K562 (cell line): ENCODE data around the gene TRIM68. TPM values are rescaled to one million over a fixed set of nuclear protein-coding genes. Genes with fewer than 3 reads are reported as not detected.

Source experiments
- ATAC-seq: fragments of 200-7000 bp; cut with Tn5 transposase; 3 replicates; pipeline ENCODE4 v1.9.1; 2020; ENCODE audit warnings: moderate library complexity
- BruUV-seq: library from RNA; stranded (reverse); fragments of 400-500 nt; replicated peaks from 2 replicates; lab custom pipeline; 2021; lab: Mats Ljungman, UMichigan
- CTCF ChIA-PET: fragments of 300-600 bp; formaldehyde crosslinking; extraction: SDS; loops from one replicate; lab custom pipeline; 2021; ENCODE audit warnings: low intra/inter-chr PET ratio; lab: Yijun Ruan, JAX
- POLR2A ChIA-PET: fragments of 300-600, 350-650 bp; sonication (Branson Sonifier 250); formaldehyde crosslinking; extraction: SDS; loops from one replicate; lab custom pipeline; 2021; ENCODE audit warnings: antibody characterized with exemption, inconsistent platforms; lab: Yijun Ruan, JAX
- DNase-seq, 4 experiments: peaks; one replicate each; pipeline versions ENCODE4 v3.0.0 to v3.0.0-alpha.2; 2011 to 2018; ENCODE audit warnings: low spot score in 3 of 4, mixed read lengths in 3 of 4; ENCODE audit errors: extremely low read depth in 1 of 4
- FAIRE-seq: peaks from 2 replicates; lab custom pipeline; 2011; peaks lifted over from hg19 to GRCh38; lab: Jason Lieb, UNC
- H2AFZ ChIP-seq: 2 replicates; pipeline ENCODE4 v1.6.0; 2011; ENCODE audit warnings: low read depth, low read length, control low read depth, inconsistent platforms
- H3K27ac ChIP-seq: fragments of 200-600 bp; 3 replicates; pipeline ENCODE4 v1.8.0; 2011; ENCODE audit warnings: low read depth, mild to moderate bottlenecking, control low read depth, inconsistent platforms, low read length, moderate library complexity, mixed read lengths; ENCODE audit errors: extremely low read depth
- H3K27me3 ChIP-seq, 2 experiments: fragments of 300-600 bp in 1 of 2; 2 replicates in 1 of 2; 3 replicates in 1 of 2; pipeline versions ENCODE4 v1.6.0 to v1.8.0; 2011; ENCODE audit warnings: inconsistent platforms in 2 of 2, low read length in 2 of 2, mild to moderate bottlenecking in 1 of 2, mixed read lengths in 1 of 2, moderate library complexity in 1 of 2; ENCODE audit not compliant: control insufficient read depth in 2 of 2, insufficient read depth in 2 of 2
- H3K36me3 ChIP-seq: fragments of 300-600 bp; 3 replicates; pipeline ENCODE4 v1.8.0; 2011; ENCODE audit warnings: mild to moderate bottlenecking, low read length, inconsistent platforms; ENCODE audit not compliant: control insufficient read depth, insufficient read depth
- H3K4me1 ChIP-seq, 2 experiments: fragments of 200-600 bp in 1 of 2; replicated peaks in 1 of 2; 2 replicates in 1 of 2; 3 replicates in 1 of 2; pipeline versions ENCODE4 v1.5.1 to v1.8.0; 2011; ENCODE audit warnings: inconsistent platforms in 2 of 2, low read length in 2 of 2, mild to moderate bottlenecking in 1 of 2, mixed read lengths in 1 of 2, moderate library complexity in 1 of 2; ENCODE audit not compliant: control insufficient read depth in 2 of 2, insufficient read depth in 2 of 2
- H3K4me2 ChIP-seq: 2 replicates; pipeline ENCODE4 v1.6.1; 2011; ENCODE audit warnings: low read length, control low read depth, inconsistent platforms, mixed read lengths; ENCODE audit not compliant: insufficient read depth
- H3K4me3 ChIP-seq: fragments of 200-600 bp; sonication (generic), shearing (Covaris generic); 2 replicates; pipeline ENCODE4 v1.5.1; 2016; ENCODE audit warnings: control low read depth, inconsistent platforms
- H3K79me2 ChIP-seq: fragments of 200-600 bp; 3 replicates; pipeline ENCODE4 v1.8.0; 2011; ENCODE audit warnings: low read length, inconsistent platforms; ENCODE audit not compliant: control insufficient read depth, insufficient read depth
- H3K9ac ChIP-seq, 2 experiments: 2 replicates each; pipeline versions ENCODE4 v1.6.0 to v1.6.1; 2011; ENCODE audit warnings: low read depth in 2 of 2, low read length in 2 of 2, control low read depth in 1 of 2, inconsistent platforms in 1 of 2, mild to moderate bottlenecking in 1 of 2, mixed read lengths in 1 of 2; ENCODE audit not compliant: insufficient read depth in 1 of 2
- H3K9me1 ChIP-seq: one replicate; pipeline ENCODE4 v1.6.0; 2011; ENCODE audit warnings: inconsistent platforms, mild to moderate bottlenecking, low read length, moderate library complexity; ENCODE audit not compliant: control insufficient read depth, insufficient read depth
- H3K9me3 ChIP-seq: replicated peaks from 2 replicates; pipeline ENCODE4 v1.5.1; 2011; ENCODE audit warnings: low read depth, low read length, inconsistent platforms; ENCODE audit not compliant: control insufficient read depth, insufficient read depth
- H4K20me1 ChIP-seq: replicated peaks from 2 replicates; pipeline ENCODE4 v1.6.1; 2011; ENCODE audit warnings: low read length, inconsistent platforms, mixed read lengths; ENCODE audit not compliant: control insufficient read depth, insufficient read depth
- CBFA2T3 ChIP-seq: fragments of 450-650 bp; IDR thresholded peaks from 2 replicates; pipeline ENCODE4 v1.6.1; 2017
- DDX20 ChIP-seq: fragments of 450-650 bp; IDR thresholded peaks from 2 replicates; pipeline ENCODE4 v1.6.1; 2016; ENCODE audit warnings: missing genetic modification characterization, low read depth, mild to moderate bottlenecking, missing compliant biosample characterization, moderate library complexity
- MEF2A ChIP-seq: IDR thresholded peaks from 2 replicates; pipeline ENCODE4 v1.6.1; 2011; ENCODE audit warnings: low read depth, mild to moderate bottlenecking, low read length, moderate library complexity; ENCODE audit not compliant: control insufficient read depth
- NFYB ChIP-seq: IDR thresholded peaks from 2 replicates; pipeline ENCODE4 v1.6.1; 2011; ENCODE audit warnings: mild to moderate bottlenecking, moderate library complexity; ENCODE audit not compliant: insufficient read length; ENCODE audit errors: extremely low read depth
- WGBS: fragments of 100-300 bp; shearing (Covaris generic); methylation state at CpG from one replicate; pipeline ENCODE4 v1.1.6; 2016; ENCODE audit warnings: low coverage, mixed read lengths; ENCODE audit not compliant: insufficient coverage; ENCODE audit errors: missing lambda C conversion rate; 5-methylcytosine and 5-hydroxymethylcytosine counted together
- in situ Hi-C: fragments of 300-500 bp; cut with MboI; formaldehyde crosslinking; loops from 4 replicates; pipeline ENCODE4 v1.15.0; 2018; ENCODE audit warnings: inconsistent platforms, mixed read lengths
- intact Hi-C: fragments of 100-400 bp; cut with micrococcal nuclease; formaldehyde crosslinking; loops from 2 replicates; pipeline ENCODE4 v1.14.2; 2022
- polyA plus RNA-seq, 8 experiments: library from polyadenylated mRNA; depleted of rRNA in 4 of 8; stranded (reverse) in 5 of 8; unstranded in 3 of 8; fragments of >200 nt; fragmentation: Nextera tagmentation in 2 of 8; fragmentation: Illumina TruSeq in 1 of 8; extraction: Ambion mirVana in 2 of 8; extraction: Trizol in 1 of 8; gene quantifications; 2 replicates each; pipeline versions ENCODE4 v1.2.1 to v1.2.3, GENCODE V29; 2011 to 2014; ENCODE audit warnings: inconsistent platforms in 1 of 8, missing spikeins in 1 of 8
- total RNA-seq, 7 experiments: library from RNA; depleted of rRNA in 6 of 7; stranded (reverse); fragments of >200 nt in 6 of 7; fragmentation: Illumina TruSeq in 2 of 7; extraction: Trizol in 2 of 7; gene quantifications; 2 replicates each; pipeline versions ENCODE4 v1.2.1 to v1.2.3, GENCODE V29; 2011 to 2021; ENCODE audit warnings: low replicate concordance in 1 of 7
- TF ChIP-seq, protein P1 (sequence below), 2 experiments: fragments of 450-650 bp in 1 of 2; IDR thresholded peaks; 2 replicates each; pipeline ENCODE4 v1.6.1; 2011 to 2017; ENCODE audit warnings: low read depth in 2 of 2, antibody characterized with exemption in 1 of 2, borderline replicate concordance in 1 of 2, low read length in 1 of 2, mild to moderate bottlenecking in 1 of 2, mixed read lengths in 1 of 2; ENCODE audit not compliant: control insufficient read depth in 1 of 2

Gene TRIM68
- total and polyA plus RNA-seq, 9 of the 15 experiments (the other 6 are each of a cell fraction or from before 2014, with no cell fraction given) = 5.2 to 10.9 (median 7.9) TPM

DNA sequence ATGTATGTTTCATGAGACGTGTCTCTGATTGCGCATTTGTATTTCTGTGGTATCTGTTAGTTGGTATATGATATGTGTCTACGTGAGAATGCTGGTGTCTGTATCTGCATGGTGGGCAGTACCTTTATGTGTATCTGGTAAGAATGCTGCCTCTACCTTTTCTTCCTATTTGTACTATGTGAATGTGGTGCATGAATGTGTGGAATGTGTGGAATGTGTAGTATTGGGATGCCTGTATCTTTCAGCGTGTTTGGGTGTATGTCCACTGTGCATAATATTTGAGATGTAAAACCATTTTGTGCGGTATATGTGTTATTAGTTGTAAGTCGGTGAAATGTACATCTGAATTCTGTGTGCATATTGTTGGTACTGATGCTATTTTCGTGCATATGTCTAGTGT is 33.5 kb upstream of the TRIM68 start (continued):
- TF ChIP-seq, protein P1, sequence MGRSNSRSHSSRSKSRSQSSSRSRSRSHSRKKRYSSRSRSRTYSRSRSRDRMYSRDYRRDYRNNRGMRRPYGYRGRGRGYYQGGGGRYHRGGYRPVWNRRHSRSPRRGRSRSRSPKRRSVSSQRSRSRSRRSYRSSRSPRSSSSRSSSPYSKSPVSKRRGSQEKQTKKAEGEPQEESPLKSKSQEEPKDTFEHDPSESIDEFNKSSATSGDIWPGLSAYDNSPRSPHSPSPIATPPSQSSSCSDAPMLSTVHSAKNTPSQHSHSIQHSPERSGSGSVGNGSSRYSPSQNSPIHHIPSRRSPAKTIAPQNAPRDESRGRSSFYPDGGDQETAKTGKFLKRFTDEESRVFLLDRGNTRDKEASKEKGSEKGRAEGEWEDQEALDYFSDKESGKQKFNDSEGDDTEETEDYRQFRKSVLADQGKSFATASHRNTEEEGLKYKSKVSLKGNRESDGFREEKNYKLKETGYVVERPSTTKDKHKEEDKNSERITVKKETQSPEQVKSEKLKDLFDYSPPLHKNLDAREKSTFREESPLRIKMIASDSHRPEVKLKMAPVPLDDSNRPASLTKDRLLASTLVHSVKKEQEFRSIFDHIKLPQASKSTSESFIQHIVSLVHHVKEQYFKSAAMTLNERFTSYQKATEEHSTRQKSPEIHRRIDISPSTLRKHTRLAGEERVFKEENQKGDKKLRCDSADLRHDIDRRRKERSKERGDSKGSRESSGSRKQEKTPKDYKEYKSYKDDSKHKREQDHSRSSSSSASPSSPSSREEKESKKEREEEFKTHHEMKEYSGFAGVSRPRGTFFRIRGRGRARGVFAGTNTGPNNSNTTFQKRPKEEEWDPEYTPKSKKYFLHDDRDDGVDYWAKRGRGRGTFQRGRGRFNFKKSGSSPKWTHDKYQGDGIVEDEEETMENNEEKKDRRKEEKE (IDR thresholded peaks at IDR 0.05; ENCODE audit: borderline replicate concordance in 1 of 2, control insufficient read depth in 1 of 2, low read depth in 2 of 2, low read length in 1 of 2) = no peak
- TF ChIP-seq NFYB (no peak), MEF2A (no peak)

DNA sequence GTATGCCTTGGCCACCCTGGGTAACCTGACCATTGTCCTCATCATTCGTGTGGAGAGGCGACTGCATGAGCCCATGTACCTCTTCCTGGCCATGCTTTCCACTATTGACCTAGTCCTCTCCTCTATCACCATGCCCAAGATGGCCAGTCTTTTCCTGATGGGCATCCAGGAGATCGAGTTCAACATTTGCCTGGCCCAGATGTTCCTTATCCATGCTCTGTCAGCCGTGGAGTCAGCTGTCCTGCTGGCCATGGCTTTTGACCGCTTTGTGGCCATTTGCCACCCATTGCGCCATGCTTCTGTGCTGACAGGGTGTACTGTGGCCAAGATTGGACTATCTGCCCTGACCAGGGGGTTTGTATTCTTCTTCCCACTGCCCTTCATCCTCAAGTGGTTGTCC is 31.9 kb upstream of the TRIM68 start:
- FAIRE-seq = no peak
- H2AFZ ChIP-seq = no peak overlapping the region
- no peaks in the 10 kb centered on the region for H3K79me2 ChIP-seq
- in situ Hi-C loops = loop anchor here (5.0 to 25.0 kb wide), 2 partner anchors 367 to 1697 kb away; no protein-coding TSS in a partner anchor
- H3K4me1 ChIP-seq = peaks cover 0 to 4% of the 10 kb centered on the region in 2 experiments; a peak in 3 of 5 replicates
- ChIA-PET CTCF (no interaction called here), POLR2A (no interaction called here)
- no peaks in the 10 kb centered on the region for H3K36me3 ChIP-seq
- H3K9me3 ChIP-seq = no peaks in the 10 kb centered on the region
- WGBS = 3% methylated on average over 6 of the region's 6 CpGs
- no peak overlapping the region for H3K27ac ChIP-seq
- TF ChIP-seq CBFA2T3 (peak; percentile 47; the same call in 1 of the 2 replicates), DDX20 (tag) (no peak)
- no peak overlapping the region for H3K4me2 ChIP-seq
- DNase-seq = no peak
- BruUV-seq = no TSS peak
- no peak overlapping the region for H3K4me3 ChIP-seq
- H3K27me3 ChIP-seq = peaks cover 0 to 38% of the 10 kb centered on the region in 2 experiments; a peak in 3 of 5 replicates
- no peaks in the 10 kb centered on the region for H4K20me1 ChIP-seq
- no peak overlapping the region for H3K9ac ChIP-seq
- no peaks in the 10 kb centered on the region for H3K9me1 ChIP-seq
- intact Hi-C loops = loop anchor here (5.0 to 10.0 kb wide), 3 partner anchors 82 to 462 kb away; partner anchors contain the start of gene OR51G1
- no peak for ATAC-seq
